TTC549 (cell line): Measurements from ENCODE around the gene NCKAP5.
A peak's percentile ranks its signal among the peaks of the same experiment; 100 is the strongest.

Experiments used
- FAIRE-seq: peaks from 2 replicates; lab custom pipeline; 2012; peaks lifted over from hg19 to GRCh38; lab: Jason Lieb, UNC

NCKAP5 gene

GRCh38 chr2:133574186-133574585 lies 5.9 kb upstream of the NCKAP5 start:
- no peak for FAIRE-seq

- FAIRE-seq, result no peak
Observed at GRCh38 chr2:133573491-133574162, 5.4 kb upstream of the NCKAP5 start.

GRCh38 chr2:133571249-133571648 lies 3.0 kb upstream of the NCKAP5 start:
- no peak for FAIRE-seq

GRCh38 chr2:133570542-133570941 lies 2.3 kb upstream of the NCKAP5 start:
- FAIRE-seq, result no peak

- FAIRE-seq, result no peak
Observed at GRCh38 chr2:133569286-133569830, 1.1 kb upstream of the NCKAP5 start.

- FAIRE-seq, result no peak
Observed at GRCh38 chr2:133568598-133568997, 335 bp upstream of the NCKAP5 start.

GRCh38 chr2:133562558-133562957 lies 5.7 kb downstream of the NCKAP5 start:
- no peak for FAIRE-seq

GRCh38 chr2:133561045-133561852 lies 7.0 kb downstream of the NCKAP5 start:
- peak; percentile 46 for FAIRE-seq

- no peak for FAIRE-seq
Observed at GRCh38 chr2:133557614-133558013, 10.6 kb downstream of the NCKAP5 start.

- no peak for FAIRE-seq
Observed at GRCh38 chr2:133553838-133554408, 14.3 kb downstream of the NCKAP5 start.

GRCh38 chr2:133553251-133553650 lies 15.0 kb downstream of the NCKAP5 start:
- FAIRE-seq, result no peak

GRCh38 chr2:133552821-133553220 lies 15.4 kb downstream of the NCKAP5 start:
- FAIRE-seq, result no peak

- no peak for FAIRE-seq
Observed at GRCh38 chr2:133541797-133542196, 26.5 kb downstream of the NCKAP5 start.

GRCh38 chr2:133541376-133541775 lies 26.9 kb downstream of the NCKAP5 start:
- no peak for FAIRE-seq

- FAIRE-seq, result no peak
Observed at GRCh38 chr2:133532919-133533318, 35.3 kb downstream of the NCKAP5 start.

GRCh38 chr2:133531382-133531781 lies 36.9 kb downstream of the NCKAP5 start:
- no peak for FAIRE-seq

- FAIRE-seq, result no peak
Observed at GRCh38 chr2:133530645-133531044, 37.6 kb downstream of the NCKAP5 start.

GRCh38 chr2:133526530-133527300 lies 41.5 kb downstream of the NCKAP5 start:
- FAIRE-seq, result no peak

GRCh38 chr2:133525613-133526529 lies 42.4 kb downstream of the NCKAP5 start:
- FAIRE-seq, result no peak

- no peak for FAIRE-seq
Observed at GRCh38 chr2:133525090-133525489, 43.2 kb downstream of the NCKAP5 start.

- no peak for FAIRE-seq
Observed at GRCh38 chr2:133523406-133523805, 44.9 kb downstream of the NCKAP5 start.
